T-helper 22 cell (primary cell): Measurements from ENCODE around the gene MAP3K13.
"Not testable (repeated sequence)": the region's sequence is repeated elsewhere in the genome, so short reads cannot be mapped to it uniquely, and the experiment has no call there.

ENCODE experiments used
- DNase-seq: peaks from one replicate; pipeline ENCODE4 v3.0.0-alpha.2; 2020; ENCODE audit warnings: low read depth

MAP3K13 gene

DNA sequence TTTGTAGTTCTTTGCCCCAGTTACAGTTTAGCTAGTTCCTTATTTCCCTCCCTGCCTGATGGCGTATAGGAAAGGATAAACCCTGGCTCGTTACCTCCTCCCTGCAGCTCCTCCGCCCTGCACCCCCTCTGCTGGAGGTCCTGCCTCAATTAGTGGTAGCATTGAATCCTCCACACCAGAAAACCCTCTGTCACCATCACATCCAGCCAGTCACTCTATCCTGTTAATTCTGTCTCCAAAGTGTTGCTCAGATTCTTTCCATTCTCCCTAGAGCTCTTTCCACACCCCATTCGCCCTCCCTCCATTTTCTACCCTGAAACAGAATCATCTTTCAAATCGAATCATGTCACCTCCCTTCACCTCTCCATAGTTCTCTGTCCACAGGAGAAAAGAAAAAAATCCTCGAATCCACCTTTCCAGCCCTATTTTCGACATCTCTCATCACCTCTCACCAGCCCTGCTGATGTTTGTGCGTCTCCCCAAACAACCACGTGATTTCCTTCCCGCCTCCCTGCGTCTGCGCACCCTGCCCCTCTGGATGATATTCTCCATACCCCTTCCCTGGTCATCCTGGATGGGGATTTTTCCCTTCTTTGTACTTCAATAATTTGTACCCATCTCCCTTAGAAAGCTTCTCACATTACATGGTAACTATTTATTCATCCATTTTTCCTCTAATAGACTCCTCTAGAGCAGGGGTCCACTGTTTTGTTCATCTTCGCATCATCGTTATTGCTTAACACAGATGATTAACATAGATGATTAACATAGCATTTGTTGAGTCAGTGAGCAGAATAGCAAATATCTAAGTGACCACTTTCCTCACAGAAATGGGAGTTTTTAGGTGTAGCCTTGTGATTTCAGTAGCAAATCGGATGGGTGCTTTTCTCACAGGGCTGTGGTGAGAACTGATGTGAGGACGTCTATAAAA lies 37.1 kb downstream of the MAP3K13 start:
- no peak for DNase-seq

- DNase-seq = no peak
These were observed 37.9 kb downstream of the MAP3K13 start for GRCh38 chr3:185400866-185401265.

GRCh38 chr3:185401319-185401955 lies 38.5 kb downstream of the MAP3K13 start:
- DNase-seq = no peak

DNA sequence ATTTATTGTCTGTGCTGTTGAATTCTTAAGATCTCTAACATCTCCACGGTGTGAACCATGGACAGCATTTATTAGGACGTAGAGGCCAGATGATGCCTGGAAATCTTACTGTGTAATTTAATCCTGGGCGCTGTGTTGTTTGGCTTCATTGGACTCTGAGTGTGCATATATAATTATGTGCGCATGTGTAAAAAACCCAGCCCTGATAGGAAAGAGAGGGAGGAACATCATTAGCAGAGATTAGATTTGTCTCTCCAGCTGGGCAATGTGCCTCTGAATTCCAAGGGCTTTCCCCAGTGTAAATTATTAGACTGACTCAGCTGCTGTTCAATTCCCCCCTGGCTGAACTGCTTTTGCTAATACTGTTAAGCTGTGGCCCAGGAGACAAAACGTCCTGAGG lies 39.6 kb downstream of the MAP3K13 start:
- DNase-seq = no peak

DNA sequence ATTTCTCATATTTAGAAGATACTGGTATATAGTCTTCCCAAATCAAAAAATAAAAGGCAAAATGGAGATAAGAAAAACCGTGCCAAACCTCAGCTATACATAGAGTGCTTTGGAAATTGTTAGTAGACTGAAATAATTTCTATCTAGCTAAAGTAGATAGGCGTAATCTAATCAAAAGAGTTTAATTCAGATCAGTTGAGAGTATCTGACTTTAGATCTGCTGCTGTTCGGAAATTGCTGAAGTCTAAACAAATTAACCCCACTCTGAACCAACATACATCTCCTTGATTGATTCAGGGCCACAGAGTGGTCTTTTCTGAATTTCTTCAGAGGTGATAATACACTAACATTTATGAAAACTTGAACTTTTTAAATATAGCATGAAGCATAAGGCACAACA lies 40.1 kb downstream of the MAP3K13 start:
- DNase-seq = no peak

DNA sequence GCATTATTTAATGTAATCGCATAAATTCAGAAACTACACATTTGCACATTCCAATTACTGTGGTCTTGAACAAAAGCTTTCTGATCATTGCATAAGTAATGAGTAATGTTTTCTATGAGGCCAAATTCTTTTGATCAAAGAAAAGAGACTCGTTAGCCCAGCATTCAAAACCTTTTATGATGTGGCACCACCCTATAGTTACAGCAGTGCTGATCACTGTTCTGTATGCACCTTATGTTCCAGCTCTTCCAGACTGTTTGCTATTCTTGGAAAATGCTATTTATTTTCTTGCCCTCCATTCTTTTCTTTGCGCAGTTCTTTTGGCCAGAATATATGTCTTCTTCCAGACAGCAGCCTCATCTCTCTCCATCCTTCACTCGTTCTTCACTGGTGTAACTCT lies 42.3 kb downstream of the MAP3K13 start:
- DNase-seq = no peak

DNA sequence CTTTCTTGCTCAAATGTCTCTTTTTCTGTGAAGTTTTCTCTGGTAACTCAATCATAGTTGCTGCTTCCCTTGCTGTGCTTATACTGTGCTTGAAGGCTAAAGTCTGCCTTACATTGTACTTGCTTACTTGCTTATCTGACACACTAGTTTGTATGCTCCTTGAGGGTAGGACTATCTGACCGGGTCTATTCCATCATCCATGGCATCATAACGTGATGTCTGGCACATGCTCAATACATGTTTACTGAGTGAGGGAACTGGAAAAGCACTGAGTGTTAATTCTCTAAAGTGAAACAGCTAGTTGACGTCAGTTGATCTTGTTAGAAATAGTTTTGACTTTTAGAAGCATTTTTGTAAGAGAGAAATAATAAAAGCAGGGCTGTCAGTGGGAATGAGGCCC lies 42.7 kb downstream of the MAP3K13 start:
- no peak for DNase-seq

DNA sequence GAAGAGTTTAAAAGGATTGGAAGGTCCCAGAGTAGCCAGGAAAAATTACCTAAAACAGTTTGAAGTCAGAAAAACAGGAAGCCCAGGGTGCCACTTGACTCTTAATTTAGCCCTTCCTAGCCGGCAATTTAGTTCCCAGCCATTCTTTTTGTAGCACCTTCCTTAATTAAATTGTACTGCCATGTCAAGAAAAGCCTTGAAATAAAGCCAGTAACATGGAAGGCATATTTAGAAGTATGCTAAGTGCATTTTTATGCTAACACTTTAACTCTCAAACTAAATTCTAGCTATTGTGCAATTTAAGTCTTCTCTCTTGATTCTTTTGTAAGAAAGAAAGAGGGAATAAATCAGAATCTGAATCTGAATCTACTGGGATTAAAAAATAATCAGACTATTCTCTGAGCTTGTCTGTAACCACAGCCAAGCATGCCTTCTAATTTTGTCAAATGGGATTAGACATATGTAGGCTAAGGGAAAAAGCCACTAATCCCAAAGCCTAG lies 43.2 kb downstream of the MAP3K13 start:
- DNase-seq = no peak

DNA sequence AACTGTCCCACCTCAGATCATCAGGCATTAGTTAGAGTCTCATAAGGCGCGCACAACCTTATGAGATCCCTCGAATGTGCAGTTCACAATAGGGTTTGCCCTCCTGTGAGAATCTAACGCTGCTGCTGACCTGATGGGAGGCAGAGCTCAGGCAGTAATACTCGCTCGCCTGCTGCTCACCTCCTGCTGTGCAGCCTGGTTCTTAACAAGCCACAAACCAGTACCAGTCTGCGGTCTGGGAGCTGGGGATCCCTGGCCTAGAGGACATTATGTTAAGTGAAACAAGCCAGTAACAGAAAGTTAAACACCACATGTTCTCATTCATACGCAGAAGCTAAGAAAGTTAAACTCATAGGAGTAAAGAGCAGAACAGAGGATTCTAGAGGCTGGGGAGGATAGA lies 47.0 kb downstream of the MAP3K13 start:
- DNase-seq = no peak

- DNase-seq = no peak
These were observed 48.2 kb downstream of the MAP3K13 start for GRCh38 chr3:185411133-185411532.

DNA sequence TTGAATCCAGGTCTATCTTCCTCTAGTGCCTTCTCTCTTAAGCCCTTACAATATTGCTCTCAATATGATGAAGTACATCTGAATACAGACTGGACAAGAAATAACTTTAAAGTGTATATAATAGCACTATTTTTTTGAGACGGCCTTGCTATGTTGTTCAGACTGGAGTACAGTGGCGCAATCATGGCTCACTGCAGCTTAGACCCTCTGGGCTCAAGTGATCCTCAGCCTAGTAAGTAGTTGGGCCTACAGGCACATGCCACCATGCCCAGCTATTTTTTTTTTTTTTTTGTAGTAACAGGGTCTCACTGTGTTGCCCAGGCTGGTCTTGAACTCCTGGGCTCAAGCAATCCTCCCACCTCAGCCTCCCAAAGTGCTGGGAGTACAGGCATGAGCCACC lies 53.6 kb downstream of the MAP3K13 start:
- no peak for DNase-seq

DNA sequence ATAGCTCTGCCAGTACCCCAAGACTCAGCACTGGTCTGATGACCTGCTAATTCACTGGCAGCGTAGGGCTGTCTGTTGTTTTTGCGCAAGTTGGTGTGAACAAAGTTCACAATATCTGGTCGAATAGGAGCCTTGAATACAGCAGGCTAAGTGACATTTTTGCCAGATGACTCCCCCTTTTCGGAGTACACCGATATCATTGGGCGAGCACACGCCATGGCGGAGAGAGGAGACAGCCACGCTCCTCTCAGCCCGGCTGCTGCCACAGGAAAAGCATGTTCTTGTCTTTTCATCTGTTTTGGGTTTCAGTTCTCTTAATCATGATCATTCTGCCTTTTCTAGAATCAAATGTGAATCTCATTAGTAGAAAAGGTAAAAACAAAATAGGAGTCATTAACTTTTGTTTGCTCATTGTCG lies 55.6 kb downstream of the MAP3K13 start:
- not testable (repeated sequence) for DNase-seq

DNA sequence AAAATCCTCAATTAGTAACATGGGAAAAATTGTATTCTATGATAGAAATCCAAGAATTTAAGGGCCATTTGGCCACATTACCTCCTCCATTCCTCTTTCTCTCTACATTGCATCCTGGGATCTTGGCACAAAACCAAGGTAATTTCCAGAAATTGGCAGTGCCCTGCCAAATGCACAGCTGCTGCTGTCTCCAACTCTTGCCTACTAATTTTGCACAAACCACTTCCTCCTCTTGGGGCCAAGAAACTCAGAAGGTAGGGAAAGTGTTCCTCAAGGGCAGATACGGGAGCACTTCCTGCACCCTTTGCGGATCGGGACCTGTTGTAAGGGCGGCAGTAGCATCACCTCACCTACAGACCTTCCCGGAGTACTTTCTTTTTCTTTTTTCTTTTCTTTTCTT lies 57.8 kb downstream of the MAP3K13 start:
- no peak for DNase-seq

GRCh38 chr3:185421577-185422232 lies 58.8 kb downstream of the MAP3K13 start:
- DNase-seq = no peak

DNA sequence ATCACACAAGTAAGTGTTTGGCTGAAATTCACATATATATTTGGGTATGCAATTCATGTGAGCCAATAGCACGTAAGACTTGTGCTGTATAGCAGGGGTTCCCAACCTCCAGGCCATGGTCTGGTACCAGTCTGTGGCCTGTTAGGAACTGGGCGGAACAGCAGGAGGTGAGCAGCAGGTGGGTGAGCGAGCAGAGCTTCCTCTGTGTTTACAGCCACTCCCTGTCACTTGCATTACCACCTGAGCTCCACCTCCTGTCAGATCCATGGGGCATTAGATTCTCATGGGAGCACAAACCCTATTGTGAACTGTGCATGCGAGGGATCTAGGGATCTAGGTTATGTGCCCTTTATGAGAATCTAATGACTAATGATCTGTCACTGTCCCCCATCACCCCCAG lies 59.7 kb downstream of the MAP3K13 start:
- DNase-seq = no peak

GRCh38 chr3:185423178-185423577 lies 60.2 kb downstream of the MAP3K13 start:
- DNase-seq = no peak

- no peak for DNase-seq
These were observed 61.5 kb downstream of the MAP3K13 start for GRCh38 chr3:185424435-185424834.

DNA sequence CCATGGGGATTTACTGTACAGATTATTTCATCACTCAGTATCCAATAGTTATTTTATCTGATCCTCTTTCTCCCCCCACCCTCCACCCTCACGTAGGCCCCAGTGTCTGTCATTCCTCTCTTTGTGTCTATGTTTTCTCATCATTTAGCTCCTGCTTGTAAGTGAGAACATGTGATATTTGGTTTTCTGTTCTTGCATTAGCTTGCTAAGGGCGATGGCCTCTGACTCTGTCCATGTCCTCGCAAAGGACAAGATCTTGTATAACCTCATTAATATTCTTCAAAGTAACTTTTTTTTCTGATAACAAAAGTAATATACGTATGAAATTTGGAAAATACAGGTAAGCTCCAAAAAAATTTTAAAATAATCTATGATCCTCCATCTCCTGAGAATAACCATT lies 67.4 kb downstream of the MAP3K13 start:
- no peak for DNase-seq

DNA sequence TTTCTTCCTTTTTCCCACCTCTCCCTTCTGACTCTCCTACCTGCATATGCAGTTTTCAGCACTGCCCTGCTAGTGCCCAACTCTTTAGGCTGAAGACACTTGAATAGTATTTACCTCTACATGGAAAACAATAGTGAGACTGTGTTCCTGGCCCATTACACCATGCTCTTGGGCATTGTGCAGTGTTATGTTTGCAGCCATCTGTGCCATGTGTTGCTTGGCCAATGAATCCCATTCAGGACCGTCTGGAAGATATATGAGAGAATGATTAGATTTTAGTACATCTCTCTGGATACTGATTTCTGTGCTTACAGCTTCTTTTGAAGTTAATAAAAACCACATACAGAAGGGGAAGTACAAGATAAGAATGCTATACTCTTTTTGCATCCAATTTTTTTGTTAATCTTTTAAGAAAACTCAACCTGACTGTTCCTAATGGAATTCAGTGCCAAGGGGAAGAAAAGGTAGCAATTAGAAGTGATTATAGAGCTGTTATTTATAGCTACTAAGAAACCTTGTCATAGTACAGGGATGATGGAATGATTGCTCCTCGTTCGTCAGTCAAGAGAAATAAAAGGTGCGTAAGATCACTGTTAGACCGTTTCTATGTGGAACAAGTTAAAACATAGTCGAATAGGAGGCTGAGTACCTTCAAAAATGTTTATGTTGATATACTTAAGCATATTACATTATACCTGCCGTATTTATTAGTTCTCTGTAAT lies 77.0 kb downstream of the MAP3K13 start:
- no peak for DNase-seq

DNA sequence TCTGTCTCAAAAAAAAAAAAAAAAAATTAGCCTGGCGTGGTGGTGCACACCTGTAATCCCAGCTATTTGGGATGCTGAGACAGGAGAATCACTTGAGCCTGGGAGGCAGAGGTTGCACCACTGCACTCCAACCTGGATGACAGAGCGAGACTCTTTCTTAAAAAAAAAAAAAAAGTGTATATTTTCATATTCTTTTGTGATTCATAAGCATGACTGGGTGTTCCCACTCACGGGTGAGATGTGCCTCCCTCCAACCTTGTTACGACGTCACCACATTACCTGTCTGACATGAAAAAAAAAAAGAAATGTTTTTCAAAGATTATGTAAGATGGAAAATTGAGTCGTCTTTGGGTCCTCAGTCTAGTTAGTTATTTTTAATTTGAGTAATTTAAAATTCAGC lies 79.1 kb downstream of the MAP3K13 start:
- DNase-seq = no peak

DNA sequence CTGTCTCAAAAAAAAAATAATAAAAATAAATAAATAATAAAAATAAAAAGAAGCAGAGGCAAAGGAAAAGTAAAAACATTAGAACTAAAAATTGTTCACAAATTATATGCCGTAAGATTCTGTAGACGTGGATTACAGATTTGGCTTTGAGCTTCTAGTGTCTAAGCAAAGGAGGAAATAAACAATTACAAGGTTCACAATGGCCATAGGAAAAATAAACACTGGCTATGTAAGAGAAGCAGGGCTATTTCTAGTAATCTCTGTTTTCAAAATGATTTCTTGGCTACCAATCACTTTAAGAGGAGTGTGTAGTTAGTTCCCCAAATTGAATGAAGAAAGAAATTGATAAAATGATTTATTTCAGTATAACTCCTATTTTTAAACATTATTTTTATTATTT lies 81.4 kb downstream of the MAP3K13 start:
- no peak for DNase-seq

GRCh38 chr3:185448107-185448506 lies 85.2 kb downstream of the MAP3K13 start:
- no peak for DNase-seq
